NCI-H187 (cell line): ENCODE data around the gene PWP2.
"Not testable (repeated sequence)": the region's sequence is repeated elsewhere in the genome, so short reads cannot be mapped to it uniquely, and the experiment has no call there.

ENCODE experiments used
- DNase-seq, 2 experiments: peaks; one replicate each; lab custom pipeline; 2025; lab: John Stamatoyannopoulos, UW

The PWP2 gene

DNA sequence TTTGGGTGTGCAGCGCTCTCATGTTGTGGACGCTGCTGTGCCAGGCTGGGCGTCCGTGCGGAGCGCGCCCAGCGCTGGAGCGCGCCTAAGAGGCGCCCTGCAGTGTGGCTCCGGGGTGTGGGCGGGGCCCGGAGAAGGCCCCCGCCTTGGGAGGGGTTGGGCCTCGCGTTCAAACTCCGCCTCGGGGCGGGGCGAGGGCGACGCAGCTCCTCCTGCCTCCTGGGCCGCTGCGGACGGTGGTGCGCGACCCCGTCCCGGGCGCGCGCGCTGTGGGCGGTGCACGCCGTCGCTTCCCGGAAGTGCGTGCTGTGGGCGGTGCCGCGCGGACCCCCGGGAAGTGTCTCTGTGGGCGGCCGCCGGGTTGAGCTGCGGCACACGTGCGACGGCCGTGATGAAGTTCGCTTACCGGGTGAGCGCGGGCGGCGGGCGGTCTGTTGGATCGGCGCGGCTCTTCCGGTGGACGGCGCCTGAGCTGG, at the start of gene PWP2:
TSS of gene PWP2 (plus strand) at position 374 of the 476 bp plus-strand sequence. CDS start at position 392, 18 bp downstream.
- DNase-seq: not testable (repeated sequence)

DNA sequence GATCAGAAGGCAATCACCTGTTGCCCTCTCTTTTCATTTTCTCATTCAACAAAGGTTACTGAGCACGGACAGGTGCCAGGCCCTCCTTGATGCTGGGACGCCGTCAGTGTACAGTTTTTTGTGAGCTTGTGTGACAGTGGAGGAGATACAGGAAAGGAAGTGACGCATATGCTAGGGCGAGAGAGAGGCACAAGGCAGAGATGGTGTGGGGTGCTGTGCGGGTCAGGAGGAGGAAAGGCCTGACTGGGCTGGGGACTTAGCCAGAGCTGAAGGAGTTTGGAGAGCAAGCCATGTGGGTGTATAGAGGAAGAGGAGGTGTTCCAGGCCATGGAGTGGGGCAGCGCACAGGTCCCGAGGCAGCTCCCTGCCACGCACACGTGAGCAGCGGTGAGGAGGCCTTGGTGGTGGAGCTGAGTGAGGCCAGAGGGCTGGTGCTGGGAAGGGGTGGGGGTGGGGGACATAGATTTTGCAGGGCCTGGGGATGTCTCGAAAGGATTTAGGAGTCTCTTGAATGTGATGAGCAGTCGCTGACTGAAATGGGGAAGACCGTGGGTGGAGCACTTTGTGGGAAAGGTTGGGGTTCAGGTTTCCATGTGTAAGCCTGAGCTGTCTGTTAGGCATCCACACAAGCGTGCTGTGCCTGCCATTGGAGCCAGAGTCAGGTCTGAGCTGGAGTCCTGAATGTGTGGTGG, 49.1 kb upstream of the PWP2 start:
- no peak for DNase-seq

DNA sequence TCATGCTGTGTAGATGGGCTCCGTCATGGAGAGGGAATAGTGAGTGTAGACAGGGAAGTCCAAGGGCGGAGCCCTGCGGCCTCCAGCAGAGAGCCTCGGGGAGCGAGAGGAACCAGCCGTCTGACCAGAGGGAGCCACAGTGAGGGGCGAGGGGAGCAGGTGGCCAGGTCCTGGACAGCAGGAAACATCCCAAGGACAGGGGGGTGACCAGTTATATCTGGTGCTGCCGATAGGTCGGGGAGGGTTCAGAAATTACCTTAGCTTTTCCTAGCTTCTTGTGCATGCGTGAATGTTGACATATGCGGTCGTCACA, 48.6 kb upstream of the PWP2 start:
- no peak for DNase-seq

DNA sequence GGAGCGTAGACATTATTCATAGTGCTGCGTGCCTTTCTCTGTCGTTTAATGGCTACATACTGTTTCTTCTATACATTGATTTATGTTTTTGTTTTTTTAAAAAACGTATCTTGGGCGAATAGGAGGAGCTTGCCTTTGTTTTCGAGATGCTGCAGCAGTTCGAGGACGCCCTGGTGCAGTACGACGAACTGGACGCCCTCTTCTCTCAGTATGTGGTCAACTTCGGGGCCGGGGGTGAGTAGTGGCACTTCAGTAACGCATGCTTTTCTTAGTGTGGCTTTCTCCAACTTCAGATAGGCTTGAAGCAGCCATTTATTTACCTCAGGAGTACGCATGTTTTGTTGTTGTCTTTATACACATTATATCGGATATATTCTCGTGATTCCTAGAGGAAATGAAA, 48.2 kb upstream of the PWP2 start:
- DNase-seq: no peak

DNA sequence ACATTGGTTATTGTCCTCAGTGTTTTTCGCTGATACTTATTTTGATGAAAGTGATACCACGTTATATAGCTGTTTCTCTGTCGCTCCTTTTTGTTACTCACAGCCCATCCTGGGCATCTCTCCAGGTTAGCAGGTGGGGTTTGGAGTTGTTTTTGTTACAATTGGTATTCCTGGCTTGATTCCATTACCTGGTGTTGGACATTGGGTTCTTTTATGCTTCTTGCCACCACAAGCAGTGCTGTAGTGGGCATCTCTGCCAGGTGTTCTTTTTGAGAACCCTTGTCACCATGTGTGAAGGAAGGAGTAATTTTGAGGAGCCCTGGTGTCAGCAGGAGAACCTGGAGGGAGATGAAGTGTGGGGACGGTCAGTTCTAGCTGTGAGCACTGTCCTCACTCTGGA, 47.5 kb upstream of the PWP2 start:
- no peak for DNase-seq

DNA sequence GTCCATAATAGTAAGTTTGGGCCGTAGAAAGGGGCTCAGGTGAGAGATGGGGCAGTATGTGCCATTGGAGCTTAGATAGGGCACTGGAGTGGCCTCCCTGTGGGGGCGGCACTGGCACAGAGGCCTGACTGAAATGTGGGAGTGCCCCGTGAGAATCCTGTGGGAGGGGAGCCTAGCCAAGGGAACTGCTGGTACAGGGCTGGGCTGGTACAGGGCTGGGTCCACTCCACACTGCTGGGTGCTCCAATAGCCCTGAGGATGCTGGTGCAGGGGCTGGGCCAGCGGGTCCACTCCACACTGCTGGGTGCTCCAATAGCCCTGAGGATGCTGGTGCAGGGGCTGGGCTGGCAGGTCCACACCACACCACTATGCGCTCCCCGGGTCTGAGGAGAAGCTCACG, 44.8 kb upstream of the PWP2 start:
- DNase-seq: no peak

DNA sequence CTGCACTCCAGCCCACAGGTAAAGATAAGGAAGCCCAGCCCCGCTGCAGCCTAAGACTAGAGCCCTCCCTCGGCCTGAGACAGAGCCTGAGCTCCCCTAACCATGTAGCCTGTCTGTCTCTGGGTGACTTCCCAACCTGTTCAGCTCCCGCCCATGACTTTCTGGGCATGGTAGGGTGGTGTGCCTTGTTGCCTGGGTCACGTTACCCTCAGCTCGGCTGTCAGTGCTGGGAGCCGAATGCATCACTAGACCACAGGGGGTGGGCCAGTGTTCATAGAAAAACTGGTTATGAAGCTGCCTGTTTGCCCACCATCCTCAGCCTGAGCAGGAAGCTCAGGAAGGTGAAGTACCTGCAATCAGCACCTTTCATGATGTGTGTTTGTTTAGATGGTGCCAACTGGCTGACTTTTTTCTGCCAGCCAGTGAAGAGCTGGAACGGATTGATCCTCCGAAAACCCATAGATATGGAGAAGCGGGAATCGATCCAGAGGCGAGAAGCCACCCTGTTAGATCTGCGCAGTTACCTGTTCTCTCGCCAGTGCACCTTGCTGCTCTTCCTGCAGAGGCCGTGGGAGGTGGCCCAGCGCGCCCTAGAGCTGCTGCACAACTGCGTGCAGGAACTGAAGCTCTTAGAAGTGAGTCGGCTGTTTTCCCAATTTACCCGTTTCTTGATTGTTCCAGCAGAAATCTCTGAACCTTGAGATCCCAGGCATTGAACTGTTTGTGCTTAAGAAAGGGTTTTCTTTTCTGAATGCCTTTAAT, 43.9 kb upstream of the PWP2 start:
- DNase-seq: no peak

DNA sequence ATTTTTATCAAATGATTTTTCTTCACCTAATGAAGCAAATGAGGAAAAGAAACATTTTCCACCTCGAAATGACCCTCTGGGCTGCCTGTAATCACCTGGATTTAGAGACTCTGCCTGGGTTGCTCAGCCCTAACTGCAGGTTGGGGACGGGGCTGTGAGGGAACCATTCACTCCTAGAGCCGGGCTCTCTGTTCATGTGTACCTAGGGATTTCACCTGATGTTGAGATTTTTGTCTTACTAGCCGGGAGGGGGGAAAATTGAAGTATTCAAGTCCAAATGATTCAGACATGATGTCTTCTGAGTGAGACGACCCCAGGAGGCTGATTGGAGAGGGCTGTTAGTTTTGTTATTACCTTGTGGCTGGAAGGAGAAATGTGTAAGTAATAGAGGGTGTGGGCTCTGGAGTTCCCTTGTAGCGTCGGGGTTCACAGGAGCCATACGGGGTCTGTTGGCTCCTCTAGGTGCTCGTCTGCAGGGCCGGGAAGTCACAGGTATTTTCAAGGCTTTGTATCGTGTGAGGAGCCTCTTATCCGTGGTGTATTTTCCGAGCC, 42.3 kb upstream of the PWP2 start:
- no peak for DNase-seq

DNA sequence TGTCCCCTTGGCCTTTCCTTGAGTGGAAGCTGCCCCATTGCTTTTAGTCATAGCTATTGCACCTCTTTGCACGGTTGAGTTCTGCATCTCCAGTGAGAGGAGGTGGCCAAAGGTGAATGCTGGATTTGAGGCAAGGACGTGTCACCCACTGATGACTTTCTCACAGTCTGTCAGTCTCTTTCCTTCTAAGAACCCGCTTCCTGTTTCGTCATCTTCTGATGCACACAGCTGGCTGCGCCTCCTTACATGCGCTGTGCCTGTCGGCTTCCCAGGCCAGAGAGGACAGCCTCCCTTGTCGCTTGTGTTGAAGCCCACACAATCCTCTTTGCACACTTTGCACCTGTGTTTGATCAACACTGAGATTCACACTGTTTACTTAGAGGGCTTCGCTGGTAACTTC, 41.8 kb upstream of the PWP2 start:
- DNase-seq: no peak

DNA sequence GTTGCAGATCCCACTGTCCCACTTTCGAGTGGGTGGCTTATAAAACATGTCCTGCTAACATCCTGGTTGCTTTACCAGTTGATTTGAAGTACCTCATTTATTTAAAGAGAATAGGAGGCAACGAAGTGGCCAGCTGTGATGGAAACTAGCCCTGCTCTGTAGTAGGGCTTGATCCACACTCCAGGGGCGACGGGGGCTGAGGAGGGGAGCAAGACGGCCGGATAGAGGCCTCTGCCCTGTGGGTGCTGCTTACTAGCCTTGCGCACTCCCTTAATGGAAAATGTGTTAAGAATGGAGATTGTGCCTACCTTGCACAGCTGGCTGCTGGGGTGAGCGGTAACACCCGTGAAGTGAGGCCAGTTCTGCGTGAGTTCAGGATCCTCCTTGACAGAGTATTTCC, 41.1 kb upstream of the PWP2 start:
- DNase-seq: no peak

DNA sequence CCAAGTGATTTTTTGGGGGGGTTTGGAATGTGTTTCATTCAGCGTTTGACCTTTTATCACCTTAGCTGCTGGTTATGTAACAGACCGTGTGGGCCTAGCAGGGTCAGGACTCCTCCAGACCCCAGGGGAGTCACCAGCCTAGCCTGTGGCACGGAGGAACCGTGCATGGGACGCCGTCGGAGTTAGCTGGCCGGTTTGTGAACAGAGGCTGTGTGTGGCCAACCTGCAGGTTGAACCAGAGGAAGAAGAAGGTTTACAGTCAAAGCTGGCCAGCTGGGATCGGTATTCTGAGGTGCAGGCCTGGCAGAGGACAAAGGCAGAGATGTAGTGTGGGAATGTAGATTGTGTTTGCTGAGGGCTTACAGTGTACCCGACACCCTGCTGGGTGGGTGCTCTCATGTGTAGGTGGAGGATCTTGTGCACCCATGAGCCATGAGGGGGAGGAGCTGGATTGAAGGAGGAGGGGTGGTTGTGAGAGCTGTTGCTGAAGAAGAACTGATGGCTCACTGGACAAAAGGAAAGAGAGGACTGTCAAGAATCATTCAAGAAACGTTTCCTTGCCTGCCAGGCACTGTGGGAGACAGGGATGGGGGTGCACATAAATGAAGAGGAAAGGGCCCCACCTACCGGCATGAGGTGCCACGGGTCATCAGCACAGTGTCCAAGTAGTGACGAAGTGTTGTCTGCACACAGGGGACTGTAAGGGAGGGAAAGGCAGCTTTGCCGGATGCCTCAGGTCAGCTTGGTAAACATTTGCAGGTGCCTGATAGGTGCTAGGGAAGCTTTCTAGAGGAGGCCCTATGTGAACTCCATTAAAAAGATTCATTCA, 40.0 kb upstream of the PWP2 start:
- DNase-seq: no peak

DNA sequence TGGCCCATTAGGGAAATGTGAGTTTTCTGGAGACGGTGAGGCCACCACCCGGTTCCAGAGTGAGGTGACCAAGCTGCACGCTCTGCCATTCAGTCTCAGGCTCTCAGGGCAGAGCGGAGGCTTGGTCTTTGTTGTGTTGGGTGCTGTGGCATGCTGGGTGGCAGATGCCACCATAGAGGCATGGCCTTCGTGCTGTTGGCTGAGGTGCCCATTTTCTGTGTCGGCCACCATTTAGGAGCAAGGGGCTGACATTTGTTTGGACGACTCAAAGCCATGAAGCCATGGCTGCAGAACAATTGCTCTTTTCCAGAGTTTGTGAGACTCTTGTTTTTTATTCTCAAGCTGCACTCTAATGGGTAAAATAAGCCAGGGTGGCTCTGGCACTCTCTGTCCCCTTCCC, 36.8 kb upstream of the PWP2 start:
- DNase-seq: no peak

DNA sequence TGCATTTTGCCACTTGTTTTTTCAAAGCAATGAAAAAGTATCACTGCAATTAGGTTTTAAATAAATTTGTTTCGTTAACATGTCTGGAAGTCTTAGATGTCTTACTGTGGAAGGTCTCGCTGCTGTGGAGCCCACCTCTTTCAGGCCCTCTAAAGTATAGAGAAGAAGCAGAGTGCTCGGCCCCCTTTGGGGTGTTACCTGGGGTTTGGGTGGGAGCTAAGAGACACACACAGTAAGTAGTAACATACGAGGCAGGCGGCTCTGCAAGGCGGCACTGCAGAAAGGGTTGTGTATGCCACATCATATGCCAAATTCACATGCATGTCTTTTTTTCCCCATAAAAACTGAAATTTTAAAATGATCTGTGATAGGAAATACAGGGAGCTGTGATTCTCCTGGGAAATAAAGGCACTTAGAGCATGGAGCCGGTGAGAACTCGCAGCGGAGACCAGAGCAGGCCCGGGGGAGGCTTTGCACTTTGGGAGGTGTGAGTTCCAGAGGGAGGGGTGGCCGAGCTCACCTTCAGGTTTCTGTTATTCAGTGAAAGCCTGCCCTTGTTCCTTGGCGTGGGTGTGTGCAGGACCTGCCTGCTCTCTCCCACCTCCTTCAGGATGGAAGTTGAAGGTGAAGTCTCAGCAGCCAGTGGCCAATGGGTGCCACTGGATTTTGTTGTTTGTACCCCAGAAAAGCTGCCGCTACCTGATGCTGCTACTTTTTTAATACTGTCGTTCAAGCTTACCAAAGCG, 35.7 kb upstream of the PWP2 start:
- DNase-seq: no peak

DNA sequence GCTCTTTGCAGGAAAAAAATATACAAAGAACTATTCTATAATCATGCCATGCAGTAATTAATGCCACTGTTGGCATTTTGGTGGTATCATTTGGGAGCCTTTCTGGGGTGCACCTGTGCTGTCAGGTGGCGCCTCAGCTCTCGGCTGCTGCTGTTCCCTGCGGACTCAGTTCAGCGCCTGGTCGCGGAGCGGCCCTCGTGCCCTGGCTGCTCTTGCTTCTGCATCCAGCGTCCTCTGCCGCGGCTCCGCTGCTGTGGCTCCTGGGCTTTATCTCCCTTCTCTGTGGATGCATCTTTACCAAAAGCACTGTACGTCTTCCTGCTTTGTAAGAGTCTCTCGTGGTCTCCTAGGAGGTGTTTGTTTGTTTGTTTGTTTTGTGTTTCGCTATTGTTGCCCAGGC, 35.1 kb upstream of the PWP2 start:
- DNase-seq: no peak

DNA sequence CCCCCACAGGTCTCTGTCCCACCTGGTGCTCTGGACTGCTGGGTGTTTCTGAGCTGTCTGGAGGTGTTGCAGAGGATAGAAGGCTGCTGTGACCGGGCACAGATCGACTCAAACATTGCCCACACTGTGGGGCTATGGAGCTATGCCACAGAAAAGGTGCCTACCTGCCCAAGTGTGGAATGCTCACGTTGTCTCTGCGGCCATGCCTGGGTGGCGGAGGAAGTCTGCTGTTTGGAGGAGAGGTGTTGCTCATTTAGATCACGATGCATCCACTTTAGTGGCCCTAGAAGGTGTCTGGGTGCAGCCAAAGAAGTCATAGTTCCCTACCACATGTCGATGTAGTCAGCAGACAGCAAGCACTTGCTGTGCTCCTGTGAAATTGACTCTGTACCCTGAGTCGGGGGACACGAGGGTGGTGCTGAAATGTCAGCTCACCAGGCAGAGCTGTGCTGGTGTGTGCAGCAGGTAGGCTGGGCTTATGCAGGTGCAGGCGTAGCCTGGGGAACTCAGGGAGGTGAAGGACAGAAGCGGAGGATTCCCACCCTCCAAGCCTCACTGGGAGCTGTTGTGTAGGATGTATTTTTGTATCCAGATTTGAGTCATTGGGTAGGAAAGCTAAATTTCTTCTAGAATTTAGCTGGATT, 32.8 kb upstream of the PWP2 start:
- DNase-seq: no peak

DNA sequence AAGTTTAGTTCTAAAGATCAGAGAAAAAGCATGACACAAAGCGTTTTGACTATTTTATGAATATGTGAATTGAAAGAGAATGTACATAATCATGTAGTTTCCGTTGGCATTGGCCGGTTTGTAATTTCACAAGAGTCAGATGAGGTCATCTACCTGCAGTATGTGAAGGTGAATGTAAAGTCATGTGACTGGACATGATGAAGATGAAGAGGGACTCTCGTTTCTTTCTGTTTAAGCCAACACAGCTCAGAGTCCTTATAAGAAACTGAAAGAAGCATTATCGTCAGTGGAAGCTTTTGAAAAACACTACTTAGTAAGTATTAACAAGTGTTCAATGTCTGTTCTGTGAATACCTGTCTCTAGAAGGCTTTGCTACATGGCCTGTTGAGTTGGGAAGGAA, 30.9 kb upstream of the PWP2 start:
- DNase-seq: no peak

DNA sequence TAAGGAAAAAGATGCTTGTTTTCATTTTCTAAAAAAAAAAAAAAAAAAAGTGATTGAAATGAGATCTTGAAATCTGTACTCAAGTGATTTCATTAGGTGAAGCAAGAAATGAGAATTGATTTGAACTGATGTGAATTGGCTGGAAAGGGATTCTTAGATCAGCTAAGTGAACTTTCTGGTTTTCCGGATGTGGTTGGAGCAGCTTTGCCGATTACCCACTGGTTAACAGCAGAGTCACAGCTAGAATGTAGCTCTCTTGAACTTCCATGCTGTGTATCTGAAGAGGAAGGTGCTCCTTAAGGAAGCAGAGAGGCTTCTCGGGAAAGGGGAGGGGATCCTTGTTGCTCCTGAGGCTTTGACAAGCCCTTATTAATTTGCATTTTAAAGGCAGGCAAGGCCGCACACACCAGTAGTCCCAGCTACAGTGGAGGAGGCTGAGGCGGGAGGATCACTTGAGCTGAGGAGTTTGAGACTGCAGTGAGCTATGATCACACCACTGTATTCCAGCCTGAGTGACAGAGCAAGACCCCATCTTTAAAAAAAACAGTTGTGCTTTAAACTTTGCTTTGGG, 28.7 kb upstream of the PWP2 start:
- no peak for DNase-seq

DNA sequence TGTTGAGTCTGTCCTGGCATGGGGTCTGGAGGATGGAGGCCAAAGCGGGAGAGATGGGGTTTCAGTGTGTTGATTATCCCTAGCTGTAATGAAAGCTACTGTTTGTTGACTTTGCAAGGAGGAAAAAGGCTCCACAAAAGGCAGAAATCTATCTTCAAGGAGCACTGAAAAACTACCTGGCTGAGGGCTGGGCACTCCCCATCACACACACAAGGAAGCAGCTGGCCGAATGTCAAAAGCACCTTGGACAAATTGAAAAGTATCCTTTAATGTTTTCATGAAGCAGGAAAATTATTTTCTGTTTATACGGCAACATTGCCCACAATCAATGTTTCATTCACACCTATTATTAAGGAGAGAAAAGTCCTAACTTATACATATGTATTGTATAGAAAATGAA, 27.8 kb upstream of the PWP2 start:
- no peak for DNase-seq

DNA sequence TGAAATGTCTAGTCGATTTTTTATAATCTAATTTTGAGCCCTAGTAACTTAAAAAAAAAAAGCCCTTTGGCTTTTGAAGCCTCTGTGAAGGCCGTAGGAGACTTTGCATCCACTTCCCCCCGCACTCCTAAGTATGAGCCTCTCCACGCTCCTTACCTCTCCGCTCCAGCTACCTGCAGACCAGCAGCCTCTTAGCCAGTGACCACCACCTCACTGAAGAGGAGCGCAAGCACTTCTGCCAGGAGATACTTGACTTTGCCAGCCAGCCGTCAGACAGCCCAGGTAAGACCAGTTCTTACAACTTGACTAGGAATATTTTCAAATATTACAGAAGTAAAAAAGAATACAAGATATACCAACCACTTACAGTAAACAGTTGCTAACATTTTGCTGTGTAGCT, 27.4 kb upstream of the PWP2 start:
- no peak for DNase-seq

DNA sequence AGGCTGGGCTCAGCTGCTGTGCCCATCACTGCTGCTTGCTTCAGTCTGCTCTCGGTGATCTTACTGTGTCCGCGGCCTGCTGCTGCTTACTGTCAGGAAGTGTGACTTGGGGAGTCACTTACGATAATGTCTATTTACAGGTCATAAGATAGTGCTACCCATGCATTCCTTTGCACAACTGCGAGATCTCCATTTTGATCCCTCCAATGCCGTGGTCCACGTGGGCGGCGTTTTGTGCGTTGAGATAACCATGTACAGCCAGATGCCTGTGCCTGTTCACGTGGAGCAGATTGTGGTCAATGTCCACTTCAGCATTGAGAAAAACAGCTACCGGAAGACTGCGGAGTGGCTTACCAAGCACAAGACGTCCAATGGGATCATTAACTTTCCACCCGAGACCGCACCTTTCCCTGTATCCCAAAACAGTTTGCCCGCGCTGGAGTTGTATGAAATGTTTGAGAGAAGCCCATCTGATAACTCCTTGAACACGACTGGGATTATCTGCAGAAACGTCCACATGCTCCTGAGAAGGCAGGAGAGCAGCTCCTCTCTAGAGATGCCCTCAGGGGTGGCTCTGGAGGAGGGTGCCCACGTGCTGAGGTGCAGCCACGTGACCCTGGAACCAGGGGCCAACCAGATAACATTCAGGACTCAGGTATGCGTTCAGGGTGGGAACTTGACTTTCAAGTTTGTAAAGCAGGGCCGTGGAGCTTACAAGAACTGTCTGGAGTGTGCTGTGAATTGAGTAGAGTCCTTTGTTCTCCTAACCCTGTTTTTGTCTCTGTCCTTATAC, 24.4 kb upstream of the PWP2 start:
- no peak for DNase-seq
